ENCODE data around the gene RAPGEF6.

GRCh38 chr5:131548176-131548575 lies 86.9 kb downstream of the RAPGEF6 start:
- TF ChIP-seq SIN3A (IDR thresholded peaks at IDR 0.05; ENCODE audit: borderline replicate concordance, insufficient read depth, low read length): no peak
- TF ChIP-seq TAF1 (IDR thresholded peaks at IDR 0.05; ENCODE audit: borderline replicate concordance, insufficient read depth, low read length): no peak
- TF ChIP-seq POLR2AphosphoS5 (IDR thresholded peaks at IDR 0.05; ENCODE audit: low read depth, low read length): no peak
- TF ChIP-seq REST (IDR thresholded peaks at IDR 0.05; ENCODE audit: insufficient read depth in 1 of 2, low read depth in 2 of 2, low read length in 2 of 2): no peak
- TF ChIP-seq FOXP2 (optimal IDR thresholded peaks at IDR 0.05; ENCODE audit: borderline replicate concordance, extremely low read depth, extremely low read length, insufficient read depth): no peak

Measured in PFSK-1 (cell line).